ENCODE data around the gene CRYBA4.

CRYBA4 gene

GRCh38 chr22:26650722-26651421, 29.1 kb downstream of the CRYBA4 start:
- TF ChIP-seq ZNF274 (IDR thresholded peaks at IDR 0.05; ENCODE audit: low read depth, low read length), result no peak
- no peak overlapping the region for H3K4me3 ChIP-seq (ENCODE audit: low read length)

DNA sequence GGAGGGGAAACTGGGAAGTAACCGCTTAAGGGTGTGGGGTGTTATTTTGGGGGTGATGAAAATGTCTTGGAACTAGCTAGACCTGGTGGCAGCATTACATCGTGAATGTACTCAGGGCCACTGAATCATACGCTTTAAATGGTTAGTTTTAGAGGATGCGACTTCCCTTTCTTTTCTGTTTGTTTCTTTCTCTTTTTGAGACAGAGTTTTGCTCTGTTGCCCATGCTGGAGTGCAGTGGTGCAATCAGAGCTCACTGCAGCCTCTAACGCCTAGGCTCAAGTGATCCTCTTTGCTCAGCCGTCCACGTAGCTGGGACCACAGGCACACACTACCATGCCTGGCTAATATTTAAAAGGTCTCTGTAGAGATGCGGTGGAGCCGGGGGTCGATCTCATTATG, 30.1 kb downstream of the CRYBA4 start:
- TF ChIP-seq ZNF274 (IDR thresholded peaks at IDR 0.05; ENCODE audit: low read depth, low read length), result no peak

DNA sequence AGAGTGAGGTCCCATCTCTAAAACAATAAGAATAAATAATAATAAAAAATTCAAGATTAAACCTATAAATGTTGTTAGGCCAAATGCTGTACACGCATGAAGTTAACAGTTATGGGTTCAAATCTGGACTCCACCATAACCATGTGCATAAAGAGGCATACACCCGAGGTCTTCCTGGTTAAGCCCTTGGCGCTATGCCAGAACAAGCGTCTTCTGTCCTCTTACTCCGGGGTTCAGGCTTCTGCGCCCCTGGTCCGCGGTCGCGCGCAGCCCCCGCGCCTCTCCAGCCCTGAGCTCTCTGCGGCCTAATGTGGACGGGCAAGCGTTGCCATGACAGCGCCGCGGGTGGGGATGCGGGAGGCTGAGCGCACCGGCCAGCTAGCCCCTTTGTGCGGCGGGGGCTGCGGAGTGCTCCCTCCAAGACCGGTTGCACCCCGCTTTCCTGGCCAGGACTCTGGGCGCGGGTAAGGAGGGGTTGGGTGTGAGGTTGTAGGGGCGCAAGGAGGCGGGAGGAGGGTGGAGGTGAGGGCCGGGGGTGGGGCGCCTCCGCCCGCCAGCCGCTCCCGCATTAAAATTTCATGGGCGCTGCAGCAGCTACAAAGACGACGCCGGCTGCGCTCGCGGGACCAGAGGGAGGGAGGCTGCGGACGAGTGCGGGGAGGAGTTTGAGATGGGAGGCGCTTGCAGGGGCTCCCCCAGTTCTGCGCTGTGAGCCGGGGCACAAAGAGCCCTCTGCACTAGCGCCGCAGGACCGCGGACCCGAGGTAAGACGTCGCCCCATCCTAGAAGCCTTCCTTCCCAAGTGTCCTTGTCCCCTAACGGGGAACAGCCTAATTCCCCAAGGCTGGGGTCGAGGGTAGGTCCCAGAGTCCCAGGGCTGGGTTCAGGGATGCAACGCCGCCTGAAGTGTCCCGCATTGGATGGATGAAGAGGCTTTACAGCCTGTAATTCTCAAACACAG, 35.4 kb downstream of the CRYBA4 start, which contains the start of gene MIAT:
Gene MIAT (plus strand): TSS at position 698 of the 961 bp plus-strand sequence.
- no peak for TF ChIP-seq ZNF274 (IDR thresholded peaks at IDR 0.05; ENCODE audit: low read depth, low read length)
- H3K4me3 ChIP-seq (ENCODE audit: low read length), result peak within 1 kb of the TSS; percentile 29; the same call in 1 of the 2 replicates

More for the DNA sequence above, 30.1 kb downstream of the CRYBA4 start:
- H3K4me3 ChIP-seq (ENCODE audit: low read length), result no peak overlapping the region

DNA sequence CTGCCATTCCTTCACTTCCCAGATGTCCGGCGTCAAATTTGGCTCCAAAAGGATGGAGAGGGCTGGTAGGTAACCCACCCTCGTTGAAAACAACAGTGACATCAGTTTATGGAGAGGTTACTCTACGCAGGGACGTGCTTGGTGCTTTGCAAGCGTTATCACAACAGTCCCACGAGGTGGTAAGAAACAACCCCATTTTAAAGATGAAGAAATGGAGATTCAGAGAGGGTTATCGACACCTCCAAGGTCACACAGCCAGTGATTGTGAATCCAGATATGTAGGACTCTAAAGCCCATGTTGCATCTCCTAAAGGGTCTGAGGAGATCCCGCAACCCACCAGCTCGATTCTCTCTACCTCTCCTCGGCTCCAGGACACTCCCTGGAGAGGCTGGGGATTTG, 36.4 kb downstream of the CRYBA4 start:
- no peak for TF ChIP-seq ZNF274 (IDR thresholded peaks at IDR 0.05; ENCODE audit: low read depth, low read length)
- peak overlapping the region; percentile 29; the same call in 1 of the 2 replicates for H3K4me3 ChIP-seq (ENCODE audit: low read length)

DNA sequence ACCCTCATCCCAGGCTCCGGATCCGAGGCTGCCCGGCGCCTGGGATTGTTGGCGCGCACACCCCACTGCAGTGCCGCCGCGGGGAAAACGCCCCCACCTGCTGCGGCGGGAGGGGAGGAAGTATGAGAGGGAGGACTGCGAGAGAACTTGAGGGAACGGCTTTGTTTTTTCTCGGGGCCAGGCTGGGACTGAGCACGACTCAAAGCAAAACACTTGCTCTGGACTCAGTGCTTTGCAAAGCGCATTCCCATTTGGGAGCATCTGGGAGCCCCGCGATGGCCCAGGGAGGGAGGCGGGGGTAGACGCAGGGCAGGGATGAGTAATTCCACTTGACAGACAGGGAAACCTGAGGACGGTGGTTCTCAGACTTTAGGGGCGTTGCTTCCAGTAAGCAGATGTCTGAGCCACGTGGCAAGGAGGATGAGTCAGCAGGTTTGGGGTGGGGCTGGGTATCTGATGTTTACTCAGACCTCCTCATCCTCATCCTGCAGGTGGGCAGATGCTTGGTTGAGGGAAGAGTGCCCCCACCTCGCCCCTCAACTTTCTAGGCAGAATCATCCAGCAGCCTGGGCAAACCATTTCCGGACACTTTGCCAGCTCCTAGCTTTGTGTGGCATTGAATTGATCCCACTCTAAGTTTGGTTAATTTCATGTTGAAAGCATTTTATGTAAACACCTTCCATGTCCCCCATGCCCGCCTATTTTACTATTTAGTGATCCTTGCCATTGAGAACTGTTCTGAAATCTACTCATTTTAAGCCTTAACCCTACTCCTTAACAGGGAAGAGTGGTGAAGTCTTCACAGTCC, 37.1 kb downstream of the CRYBA4 start:
- no peak for TF ChIP-seq ZNF274 (IDR thresholded peaks at IDR 0.05; ENCODE audit: low read depth, low read length)
- H3K4me3 ChIP-seq (ENCODE audit: low read length), result peak overlapping the region; percentile 29; the same call in 1 of the 2 replicates

DNA sequence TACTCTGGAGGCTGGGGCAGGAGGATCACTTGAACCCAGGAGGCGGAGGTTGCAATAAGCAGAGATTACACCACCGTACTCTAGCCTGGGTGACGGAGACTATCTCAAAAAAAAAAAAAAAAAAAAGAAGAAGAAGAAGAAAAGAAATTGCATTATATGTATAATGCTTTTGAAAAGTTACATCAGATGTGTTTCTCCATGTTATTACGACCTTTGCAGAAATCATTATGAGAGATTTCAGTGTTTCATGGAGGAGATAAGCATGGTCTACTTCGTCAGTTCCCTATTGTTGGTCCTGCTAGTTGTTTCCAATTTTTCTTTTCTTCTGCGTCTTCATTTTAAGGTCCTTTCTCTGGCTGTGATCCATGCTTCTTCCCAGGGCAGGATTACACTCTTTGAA, 38.6 kb downstream of the CRYBA4 start:
- TF ChIP-seq ZNF274 (IDR thresholded peaks at IDR 0.05; ENCODE audit: low read depth, low read length), result no peak
- H3K4me3 ChIP-seq (ENCODE audit: low read length), result no peak overlapping the region

GRCh38 chr22:26660961-26661578, 39.3 kb downstream of the CRYBA4 start:
- no peak overlapping the region for H3K4me3 ChIP-seq (ENCODE audit: low read length)
- no peak for TF ChIP-seq ZNF274 (IDR thresholded peaks at IDR 0.05; ENCODE audit: low read depth, low read length)

DNA sequence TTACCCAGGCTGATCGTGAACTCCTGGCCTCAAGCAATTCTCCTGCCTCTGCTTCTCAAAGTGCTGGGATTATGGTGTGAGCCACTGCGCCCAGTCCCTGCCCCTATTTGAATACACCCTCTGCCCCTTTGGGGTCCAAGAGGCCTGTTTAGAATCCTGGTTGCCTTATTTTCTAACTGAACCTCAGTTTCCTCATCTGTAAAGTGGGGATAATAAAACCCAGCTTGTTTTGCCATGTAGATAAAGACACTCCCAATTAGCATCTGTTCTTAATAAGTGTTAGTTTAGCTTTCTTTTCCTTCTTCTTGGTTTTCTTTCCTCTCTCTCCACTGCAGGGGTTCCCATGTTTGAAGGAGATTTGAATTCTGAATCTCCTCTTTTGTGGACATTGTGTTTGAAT, 40.4 kb downstream of the CRYBA4 start:
- TF ChIP-seq ZNF274 (IDR thresholded peaks at IDR 0.05; ENCODE audit: low read depth, low read length), result no peak
- H3K4me3 ChIP-seq (ENCODE audit: low read length), result no peak overlapping the region

GRCh38 chr22:26663374-26663923, 41.7 kb downstream of the CRYBA4 start:
- TF ChIP-seq ZNF274 (IDR thresholded peaks at IDR 0.05; ENCODE audit: low read depth, low read length), result no peak
- no peak overlapping the region for H3K4me3 ChIP-seq (ENCODE audit: low read length)

- H3K4me3 ChIP-seq (ENCODE audit: low read length), result no peak overlapping the region
- TF ChIP-seq ZNF274 (IDR thresholded peaks at IDR 0.05; ENCODE audit: low read depth, low read length), result no peak
These were observed 44.1 kb downstream of the CRYBA4 start for GRCh38 chr22:26665813-26666231.

GRCh38 chr22:26667140-26667539, 45.4 kb downstream of the CRYBA4 start:
- no peak overlapping the region for H3K4me3 ChIP-seq (ENCODE audit: low read length)
- TF ChIP-seq ZNF274 (IDR thresholded peaks at IDR 0.05; ENCODE audit: low read depth, low read length), result no peak

DNA sequence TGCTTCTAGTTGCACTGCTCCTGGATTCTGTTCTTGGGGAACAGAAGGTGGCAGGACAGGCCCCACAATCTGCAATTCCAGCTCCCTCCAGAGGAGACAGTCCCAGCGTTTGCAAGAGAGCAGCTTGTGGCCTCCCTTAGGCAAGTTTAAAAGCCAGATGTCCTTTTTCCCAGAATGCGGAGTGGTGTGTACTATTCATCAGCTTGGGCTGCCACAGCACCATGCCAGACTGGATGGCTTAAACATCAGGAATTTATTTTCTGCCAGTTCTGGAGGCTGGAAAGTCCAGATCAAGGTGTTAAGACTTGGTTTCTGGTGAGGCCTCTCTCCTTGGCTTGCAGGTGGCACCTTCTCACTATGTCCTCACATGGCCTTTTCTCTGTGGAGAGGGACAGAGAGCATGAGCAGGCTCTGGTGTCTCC, 47.3 kb downstream of the CRYBA4 start:
- TF ChIP-seq ZNF274 (IDR thresholded peaks at IDR 0.05; ENCODE audit: low read depth, low read length), result no peak
- H3K4me3 ChIP-seq (ENCODE audit: low read length), result no peak overlapping the region

DNA sequence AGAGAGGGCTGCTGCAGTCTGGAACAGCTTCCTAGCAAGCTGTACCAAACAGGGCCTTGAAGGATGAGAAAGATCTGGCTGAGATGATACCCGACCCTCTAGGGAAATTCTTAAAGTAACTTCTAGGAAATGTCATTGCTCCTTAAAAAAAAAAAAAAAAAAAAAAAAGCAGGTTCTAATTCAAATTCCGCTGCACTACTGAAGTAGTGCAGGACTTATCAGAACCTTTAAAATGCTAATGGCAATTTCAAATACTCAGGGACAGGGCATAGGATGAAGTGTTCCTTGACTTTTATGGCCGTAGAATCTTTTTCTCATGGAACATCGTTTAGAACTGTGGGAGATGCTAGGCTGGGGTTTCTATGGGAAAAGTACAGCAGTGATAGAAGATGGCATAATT, 48.7 kb downstream of the CRYBA4 start:
- H3K4me3 ChIP-seq (ENCODE audit: low read length), result no peak overlapping the region
- TF ChIP-seq ZNF274 (IDR thresholded peaks at IDR 0.05; ENCODE audit: low read depth, low read length), result no peak

Measured in GM08714 (cell line).